NCI-H510A treated with DMSO at 0.1 percent for 48 hours (cell line): ENCODE measurements around the gene BPIFA2.
"Not testable (repeated sequence)": the region's sequence is repeated elsewhere in the genome, so short reads cannot be mapped to it uniquely, and the experiment has no call there.

Experiments
- DNase-seq: peaks from one replicate; lab custom pipeline; 2025; lab: John Stamatoyannopoulos, UW

The BPIFA2 gene

DNA sequence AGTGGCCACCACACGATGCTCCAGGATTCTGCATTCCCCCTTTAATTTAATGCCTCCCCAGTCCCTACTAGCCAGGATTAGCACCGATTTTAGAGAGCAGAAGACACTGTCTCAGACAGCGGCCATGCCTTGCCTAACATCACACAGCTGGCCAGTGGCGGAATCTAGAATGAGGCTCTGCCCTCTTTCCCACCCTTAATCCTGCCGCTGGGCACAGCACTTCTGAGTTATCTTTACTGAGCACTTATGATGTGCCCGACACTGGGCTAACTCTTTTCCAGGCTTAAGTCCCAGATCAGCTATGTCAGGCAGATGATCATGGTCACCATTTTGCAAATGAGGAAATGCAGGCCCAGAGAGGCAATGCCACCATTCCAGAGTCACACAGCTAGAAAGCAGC lies 5.6 kb upstream of the BPIFA2 start:
- DNase-seq = no peak

DNA sequence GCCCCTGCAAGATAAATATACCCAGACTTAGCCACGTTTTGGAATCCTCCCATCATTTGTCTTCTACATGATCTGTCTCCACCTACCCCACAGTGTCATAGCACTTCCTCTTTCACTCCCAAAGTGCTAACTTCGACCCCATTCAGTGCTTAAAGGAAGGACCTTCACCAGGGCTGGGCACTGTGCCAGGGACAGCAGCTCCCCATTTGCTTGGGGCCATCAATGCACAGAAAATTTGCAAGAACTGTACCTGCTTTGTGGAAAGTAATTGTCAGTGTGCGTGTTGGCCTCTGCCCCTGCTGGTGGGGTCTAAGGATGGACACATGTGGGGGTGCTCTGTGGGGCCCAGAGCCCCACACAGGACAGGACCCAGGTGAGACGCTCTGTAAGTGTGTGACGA lies 5.2 kb upstream of the BPIFA2 start:
- DNase-seq = no peak

DNA sequence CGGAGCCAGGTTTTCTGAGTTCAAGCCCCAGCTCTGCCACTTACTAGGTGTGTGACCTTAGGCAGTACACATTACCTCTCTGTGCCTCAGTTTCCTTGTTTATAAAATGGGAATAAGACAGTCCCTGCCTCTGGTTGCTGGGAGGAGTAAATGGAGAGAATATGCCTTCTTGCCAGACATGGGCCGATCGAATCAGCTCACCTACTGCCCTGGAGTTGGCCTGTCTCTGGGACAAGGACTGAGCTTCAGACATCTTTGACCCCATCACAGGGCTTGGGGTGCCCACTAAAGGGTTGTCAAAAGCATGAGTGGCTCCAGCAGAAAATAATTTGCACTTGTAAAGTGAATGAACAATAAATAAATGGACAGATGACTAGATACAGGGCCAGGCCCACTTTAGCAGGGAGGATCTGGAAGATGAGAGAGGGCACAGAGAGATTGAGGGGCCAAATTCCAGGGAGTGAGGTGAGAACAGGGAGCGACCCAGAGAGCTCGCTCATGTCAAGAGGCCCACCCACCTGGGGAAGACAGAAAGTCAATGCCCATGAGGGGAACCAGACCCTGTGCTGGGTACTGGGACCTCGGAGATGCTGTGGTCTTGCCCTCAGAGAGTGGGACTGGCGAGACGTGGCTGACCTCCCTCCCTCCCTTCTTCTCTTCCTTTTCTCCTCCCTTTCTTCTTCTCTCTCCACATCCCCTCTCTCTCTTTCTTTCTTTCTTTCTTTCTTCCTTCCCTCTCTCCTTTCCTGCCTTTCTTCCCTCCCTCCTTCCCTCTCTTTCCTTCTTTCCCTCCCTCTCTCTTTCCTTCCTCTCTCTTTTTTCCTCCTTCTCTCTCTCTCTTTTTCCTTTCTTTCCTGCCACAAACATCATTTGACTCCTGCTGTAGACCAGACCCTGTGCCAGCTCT lies 3.9 kb upstream of the BPIFA2 start:
- DNase-seq = no peak

DNA sequence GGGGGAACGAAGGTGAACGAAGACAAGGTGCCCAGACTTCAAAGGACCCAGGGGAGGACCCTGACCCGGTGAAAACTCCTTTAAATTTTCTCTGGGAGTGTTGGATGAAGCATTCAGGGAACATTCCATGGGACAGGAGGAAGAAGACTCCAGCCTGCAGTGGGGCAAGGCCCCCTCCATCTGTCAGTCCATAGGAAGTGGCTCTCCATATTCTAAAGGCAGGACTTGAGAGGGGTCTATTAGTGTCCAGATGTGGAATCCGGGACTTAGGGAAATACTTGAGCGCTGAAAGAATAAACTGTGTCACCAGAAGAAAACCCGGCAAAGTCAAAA lies 3.2 kb upstream of the BPIFA2 start:
- DNase-seq = no peak

DNA sequence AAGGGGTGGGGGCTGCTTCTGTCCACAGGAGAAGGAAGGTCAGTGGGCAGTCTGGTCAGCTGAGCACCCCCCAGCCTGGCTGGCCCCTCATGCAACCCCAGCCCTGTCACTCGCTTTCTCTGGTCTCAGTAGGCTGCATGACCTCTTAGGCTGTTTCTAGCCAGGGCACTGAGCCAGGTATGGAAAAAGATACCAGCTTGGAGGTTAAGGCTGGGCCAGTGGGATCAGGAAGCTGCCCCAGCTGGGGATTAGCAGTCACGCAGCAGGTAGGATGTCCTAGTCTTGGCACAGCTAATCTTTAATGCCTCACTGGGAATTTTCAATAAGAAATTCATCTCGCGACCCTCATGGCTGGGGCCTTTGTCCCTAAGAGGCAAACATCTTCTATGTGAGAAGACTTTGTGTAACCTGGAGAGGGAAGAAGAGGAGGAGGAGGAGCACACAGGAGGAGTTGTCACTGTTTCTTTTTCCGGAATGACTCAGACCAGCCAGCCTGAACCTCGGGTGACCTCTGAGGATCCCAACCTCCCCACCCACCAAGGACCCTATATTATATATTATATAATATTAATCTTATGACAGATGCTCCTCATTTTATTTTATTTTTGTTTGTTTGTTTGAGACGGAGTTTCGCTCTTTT lies 2.4 kb upstream of the BPIFA2 start:
- DNase-seq = no peak

DNA sequence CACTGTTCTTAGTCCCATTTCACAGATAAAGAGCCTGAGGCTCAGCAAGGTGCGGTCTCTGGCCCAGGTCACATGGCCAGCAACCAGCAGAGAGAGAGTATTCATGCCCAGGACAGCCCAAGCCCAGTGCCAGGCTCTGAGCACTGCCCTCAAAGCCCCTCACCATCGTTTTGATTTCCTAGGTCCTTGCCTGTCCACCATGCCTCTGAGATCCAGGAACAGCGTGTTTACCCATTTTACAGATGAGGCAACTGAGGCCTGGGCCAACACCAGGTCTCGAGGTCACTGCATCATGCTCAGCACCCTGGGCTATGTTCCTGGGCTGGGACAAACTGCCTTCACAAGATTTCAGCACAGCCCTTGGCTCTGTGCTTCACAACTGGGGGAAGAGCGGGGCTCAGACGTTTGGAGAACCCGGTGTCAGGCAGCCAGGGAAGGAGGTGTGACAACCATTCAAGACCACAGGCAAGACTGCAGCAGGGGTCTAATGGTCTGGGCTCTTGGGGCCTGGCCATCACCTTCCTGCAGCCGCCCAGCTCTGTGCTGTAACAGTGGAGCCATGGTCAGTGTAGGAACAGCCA lies 1.3 kb upstream of the BPIFA2 start:
- no peak for DNase-seq

DNA sequence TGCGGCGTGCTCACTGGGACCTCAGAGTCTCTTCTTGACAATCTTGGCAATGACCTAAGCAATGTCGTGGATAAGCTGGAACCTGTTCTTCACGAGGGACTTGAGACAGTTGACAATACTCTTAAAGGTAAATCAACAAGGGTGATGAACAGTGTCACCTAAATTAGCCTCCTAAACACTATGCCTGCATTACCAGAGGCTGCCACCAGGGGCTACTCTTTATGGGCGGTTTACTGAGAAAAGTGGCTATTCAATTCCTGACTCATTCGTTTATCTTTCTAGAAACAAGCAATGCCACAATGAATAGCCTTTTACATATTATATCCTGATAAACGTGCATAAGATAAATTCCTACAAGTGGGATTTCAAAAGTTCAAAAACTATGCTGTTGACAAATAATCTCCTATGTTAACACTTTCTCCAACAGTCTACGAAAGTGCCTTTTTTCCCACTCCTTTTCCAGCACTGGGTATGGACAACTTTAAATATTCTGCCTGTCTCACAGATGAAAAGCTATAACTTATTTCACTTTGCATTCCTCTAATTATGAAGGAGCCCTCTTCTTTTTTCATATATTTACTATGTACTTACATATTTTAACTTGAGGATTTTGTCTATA lies 1.3 kb downstream of the BPIFA2 start:
- DNase-seq = no peak

DNA sequence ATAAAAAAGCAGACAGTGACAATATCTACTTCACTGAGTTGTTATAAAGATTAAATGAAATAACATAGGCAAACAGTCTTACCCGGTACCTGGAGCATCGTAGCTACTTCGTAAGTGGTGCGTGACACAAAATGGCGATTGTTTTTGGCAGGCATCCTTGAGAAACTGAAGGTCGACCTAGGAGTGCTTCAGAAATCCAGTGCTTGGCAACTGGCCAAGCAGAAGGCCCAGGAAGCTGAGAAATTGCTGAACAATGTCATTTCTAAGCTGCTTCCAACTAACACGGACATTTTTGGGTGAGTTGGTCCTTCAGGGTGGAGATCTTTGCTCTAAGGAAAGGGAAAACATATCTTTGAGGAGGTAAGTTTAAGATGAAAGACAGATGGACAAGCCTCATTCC lies 4.8 kb downstream of the BPIFA2 start:
- DNase-seq = no peak

DNA sequence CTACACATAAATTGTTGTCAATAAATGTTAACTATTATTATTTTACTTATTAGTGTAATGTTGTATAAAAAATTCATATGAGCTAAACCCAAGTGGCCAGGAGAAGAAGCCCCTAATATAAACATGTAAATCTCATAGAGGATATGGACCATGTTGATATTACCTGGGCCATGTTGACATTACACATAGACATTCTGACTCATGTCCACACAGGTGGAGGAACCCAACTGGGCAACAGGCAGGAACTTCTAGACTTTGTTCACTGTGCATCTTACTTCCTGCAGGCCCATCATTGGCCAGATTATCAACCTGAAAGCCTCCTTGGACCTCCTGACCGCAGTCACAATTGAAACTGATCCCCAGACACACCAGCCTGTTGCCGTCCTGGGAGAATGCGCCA lies 7.2 kb downstream of the BPIFA2 start:
- DNase-seq = no peak

DNA sequence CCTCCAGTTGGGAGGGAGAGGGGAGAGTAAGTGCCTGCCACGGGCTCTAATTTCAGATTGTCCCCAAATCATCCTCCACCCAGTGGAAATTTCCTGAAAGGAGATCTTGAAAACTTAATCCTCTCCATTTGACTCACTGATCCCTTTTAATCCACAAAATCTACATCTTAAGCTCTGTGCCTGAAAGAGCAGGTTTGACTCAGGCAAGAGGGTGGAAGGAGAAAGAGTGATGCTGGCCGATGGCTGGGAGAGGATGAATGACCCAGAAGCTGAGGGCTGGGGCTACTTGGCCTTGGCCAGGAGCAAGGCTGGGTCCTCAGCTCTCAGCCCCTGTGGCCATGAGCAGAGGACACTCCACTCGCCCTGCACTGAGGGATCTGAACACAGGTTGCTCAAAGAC lies 8.1 kb downstream of the BPIFA2 start:
- DNase-seq = no peak

DNA sequence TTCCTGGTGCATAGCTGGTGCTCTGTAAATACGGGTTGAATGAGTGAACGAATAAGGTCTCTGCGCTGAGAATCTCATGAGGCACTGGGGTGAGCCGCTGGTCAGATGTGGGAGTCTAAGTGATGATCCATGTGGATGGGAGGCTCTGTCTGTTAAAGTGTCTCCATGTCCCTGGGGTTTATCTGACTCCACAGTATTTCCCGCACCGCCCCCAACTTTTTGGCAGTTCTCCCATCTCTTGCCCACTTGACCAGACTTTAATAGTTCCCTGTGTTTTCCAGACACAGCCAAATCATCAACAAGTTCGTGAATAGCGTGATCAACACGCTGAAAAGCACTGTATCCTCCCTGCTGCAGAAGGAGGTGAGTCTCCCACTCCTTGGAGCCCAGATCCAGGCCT lies 9.9 kb downstream of the BPIFA2 start:
- no peak for DNase-seq

DNA sequence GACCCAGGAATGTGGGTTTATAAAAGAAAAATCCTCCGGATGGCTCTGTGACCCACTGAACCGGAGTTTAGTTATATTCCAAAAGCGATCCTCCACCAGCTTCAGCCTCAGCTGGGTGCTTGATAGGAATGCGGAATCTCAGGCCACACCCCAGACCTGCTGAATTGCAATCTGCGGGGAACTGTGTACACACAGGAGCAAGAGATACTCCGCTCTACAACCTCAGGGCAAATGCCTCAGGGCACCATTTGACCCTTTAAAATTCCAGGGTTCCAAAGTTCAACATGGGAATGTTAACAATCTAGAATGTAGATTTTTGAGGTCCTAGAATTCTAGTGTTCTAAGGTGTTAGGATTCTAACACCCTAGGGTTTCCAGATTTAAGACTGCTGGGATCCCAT lies 10.8 kb downstream of the BPIFA2 start:
- no peak for DNase-seq

DNA sequence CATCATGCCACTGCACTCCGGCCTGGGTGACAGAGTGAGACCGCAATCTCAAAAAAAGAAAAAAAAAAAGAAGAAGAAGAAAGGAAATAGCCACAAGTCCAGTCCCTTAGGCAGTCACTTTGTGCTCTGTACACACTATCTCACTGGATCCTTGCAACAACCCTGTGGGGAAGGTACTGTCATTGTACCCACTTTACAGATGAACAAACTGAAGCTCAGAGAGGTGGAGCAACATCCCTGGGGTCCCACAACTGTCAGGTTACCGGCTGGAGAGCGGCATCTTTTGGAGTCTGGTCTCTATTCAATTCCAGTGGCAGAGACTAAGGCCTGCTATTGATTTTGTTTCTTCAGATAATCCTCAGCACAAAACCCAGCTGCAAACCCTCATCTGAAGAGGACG lies 12.2 kb downstream of the BPIFA2 start:
- DNase-seq = no peak

DNA sequence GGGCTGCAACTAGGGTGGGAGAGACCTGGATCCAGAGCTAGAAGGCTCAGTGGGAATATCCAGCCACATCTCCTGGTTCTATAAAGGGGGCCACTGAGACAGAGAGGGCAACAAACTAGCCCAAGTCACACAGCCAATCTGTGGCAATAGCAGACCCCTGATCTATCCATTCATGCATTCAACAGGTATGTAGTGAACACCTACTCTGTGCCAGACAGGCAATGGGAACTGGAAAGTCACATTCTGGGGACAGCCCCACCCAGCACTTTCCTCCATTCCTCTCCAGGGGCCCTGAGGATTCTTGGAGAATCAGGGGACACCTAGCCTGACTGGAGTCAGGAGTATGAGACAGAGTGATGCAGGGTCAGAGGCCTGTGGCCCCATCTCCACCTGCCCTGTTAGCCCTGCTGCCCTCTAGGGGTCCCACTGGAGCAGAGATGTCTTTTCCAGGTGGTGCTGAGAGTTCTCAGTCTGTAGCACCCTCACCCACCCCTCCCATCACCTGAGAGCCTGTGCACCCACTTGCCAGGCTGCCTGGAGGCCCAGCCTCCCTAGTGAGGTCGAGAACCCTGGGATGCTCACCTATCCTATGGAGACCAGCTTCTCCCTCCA lies 13.6 kb downstream of the BPIFA2 start:
- DNase-seq = no peak

DNA sequence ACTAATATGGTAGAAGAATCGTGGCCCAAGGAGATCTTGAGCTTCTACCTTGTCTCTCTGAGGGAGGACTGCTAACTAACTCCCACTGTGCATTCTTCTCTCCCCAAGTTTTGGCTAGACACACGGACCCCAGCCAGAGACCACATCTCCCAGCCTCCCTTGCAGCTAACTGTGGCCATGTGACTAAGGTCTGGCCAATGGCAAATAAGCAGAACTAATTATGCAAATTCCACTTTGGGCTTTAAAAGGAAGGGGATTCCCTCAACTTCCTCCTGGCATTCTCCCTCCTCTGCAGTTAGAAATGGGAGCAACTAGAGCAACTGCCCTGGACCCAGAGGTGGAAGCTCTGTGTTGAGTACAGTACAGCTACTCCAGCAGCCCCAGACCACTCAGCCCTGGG lies 15.4 kb downstream of the BPIFA2 start:
- no peak for DNase-seq

DNA sequence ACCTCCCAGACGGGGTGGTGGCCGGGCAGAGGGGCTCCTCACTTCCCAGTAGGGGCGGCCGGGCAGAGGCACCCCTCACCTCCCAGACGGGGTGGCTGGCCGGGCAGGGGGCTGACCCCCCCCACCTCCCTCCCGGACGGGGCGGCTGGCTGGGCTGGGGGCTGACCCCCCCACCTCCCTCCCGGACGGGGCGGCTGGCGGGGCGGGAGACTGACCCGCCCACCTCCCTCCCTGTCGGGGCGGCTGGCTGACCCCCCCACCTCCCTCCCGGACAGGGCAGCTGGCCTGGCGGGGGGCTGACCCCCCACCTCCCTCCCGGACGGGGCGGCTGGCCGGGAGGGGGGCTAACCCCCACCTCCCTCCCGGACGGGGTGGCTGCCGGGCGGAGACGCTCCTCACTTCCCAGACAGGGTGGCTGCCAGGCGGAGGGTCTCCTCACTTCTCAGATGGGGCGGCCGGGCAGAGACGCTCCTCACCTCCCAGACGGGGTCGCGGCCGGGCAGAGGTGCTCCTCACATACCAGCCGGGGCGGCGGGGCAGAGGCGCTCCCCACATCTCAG lies 17.2 kb downstream of the BPIFA2 start:
- not testable (repeated sequence) for DNase-seq

DNA sequence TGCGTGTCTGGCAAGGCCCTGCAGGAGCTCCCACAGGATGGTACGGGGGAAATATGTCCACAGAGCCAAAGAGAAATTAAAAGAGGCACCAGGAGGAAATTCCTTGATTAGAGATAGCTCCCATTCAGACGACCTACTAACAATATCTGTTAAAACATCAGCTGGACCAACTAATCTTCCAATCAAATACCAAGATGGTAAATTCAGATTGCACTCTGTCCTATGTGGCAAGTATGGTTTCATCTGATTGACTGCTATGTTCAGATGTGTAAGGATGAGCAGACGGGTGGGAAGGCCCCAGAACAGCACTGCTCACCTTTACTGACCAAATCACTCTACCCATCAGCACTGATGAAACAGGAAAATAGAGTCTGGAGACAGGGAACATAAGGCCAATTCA lies 19.5 kb downstream of the BPIFA2 start:
- no peak for DNase-seq

DNA sequence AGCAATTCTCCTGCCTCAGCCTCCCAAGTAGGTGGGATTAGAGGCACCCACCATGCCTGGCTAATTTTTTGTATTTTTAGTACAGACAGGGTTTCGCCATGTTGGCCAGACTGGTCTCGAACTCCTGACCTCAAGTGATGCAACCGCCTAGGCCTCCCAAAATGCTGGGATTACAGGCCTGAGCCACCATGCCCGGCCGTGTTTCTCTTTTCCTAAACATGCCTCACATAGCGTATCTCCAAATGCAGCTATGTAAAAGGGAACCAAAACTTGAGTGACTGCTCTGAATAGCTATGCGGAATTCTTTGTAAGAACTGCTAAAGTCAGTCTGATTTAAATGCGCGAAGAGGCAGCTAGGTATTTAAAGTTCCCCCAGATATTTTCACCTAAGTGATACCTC lies 20.5 kb downstream of the BPIFA2 start:
- DNase-seq = no peak

DNA sequence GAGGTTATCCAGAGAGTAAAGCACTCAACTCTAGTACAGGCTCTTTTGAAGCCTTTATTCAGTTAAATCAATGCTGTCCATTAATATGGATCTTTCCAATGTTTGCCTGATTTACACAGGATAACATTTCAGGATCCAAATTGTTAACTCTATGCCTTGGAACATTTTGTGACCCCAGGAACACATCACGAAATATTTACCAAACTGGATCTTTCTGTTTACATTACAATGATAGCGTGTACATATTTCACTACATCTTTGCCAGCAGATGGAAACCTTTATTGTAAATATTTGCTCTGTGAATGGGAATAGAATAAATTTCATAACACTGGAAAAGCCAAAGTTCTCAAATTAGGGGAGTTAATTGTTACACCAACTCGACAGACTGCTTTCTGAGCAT lies 23.5 kb downstream of the BPIFA2 start:
- no peak for DNase-seq

DNA sequence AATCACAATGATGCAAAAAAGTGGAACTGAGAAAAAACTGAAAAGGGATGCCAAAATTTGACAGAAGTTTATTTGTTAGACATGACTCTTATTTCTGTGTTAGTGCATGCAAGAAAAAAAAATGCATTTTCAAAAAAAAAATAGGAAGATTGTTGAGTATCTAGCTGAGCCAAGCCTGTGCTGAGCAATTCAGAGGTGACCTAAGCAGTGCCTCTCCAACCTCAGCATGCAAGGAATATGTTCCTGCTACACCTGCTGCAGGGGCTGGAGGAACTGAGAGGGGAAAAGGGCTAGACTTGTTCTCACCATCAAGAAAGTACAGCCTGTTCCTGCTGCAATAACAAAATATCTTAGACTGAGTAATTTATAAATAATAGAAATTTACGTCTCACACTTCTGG lies 24.0 kb downstream of the BPIFA2 start:
- DNase-seq = no peak

DNA sequence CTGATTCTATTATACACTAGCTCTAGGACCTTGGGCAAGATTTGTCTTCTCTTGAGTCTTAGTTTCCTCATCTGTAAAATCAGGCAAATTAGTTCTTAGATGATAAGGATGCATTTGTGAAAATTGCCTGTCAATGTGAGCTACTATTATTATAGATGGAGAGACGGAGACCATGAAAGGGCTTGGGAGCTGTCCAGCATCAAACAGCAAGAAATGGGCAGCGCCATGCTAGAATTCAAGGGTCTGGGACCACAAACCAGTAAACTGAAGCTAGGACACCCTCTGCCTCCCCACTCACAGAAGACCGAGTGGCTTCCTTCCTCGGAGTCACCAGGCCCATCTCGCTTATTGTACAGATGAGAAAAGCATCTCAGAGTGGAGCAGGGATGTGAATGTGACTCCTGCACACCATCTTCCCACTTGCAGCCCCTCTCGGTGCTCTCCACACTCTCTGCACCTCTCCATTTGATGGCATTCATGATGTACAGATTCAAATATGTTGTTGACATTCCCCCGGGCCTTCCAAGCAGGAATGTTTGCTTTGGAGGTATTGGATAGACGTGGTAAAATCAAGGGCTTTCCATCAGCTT lies 25.0 kb downstream of the BPIFA2 start:
- DNase-seq = no peak

DNA sequence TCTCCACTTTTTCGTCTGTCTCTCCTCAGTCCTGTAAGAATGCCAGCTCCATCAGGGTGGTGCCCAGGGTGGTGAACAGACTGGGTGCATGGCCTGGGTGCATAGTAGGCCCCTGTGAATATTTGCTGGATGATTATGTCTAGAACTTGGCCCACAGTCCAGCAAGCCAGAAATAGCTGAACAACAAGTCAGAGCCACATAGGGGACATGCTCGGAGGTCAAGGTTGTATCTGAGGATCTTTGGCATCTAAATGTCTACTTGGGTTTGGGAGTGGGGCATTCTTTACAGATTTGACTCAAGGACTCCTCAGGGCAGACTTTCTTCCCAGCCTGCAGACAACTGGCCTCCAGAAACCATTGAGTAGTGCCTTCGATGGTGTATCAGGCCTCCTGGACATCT lies 31.1 kb downstream of the BPIFA2 start:
- DNase-seq = no peak
